NK-92 (cell line): Measurements from ENCODE around the gene GPR62.
"Not testable (repeated sequence)": the region's sequence is repeated elsewhere in the genome, so short reads cannot be mapped to it uniquely, and the experiment has no call there.

Experiments used
- DNase-seq: peaks from one replicate; lab custom pipeline; 2025; ENCODE audit not compliant: unreplicated experiment; lab: John Stamatoyannopoulos, UW

Gene GPR62

GRCh38 chr3:51955175-51955892, at the start of gene GPR62:
Gene GPR62, plus strand, starts transcription at chr3:51955381. Its CDS starts 272 bp downstream, at chr3:51955653.
- DNase-seq, result no peak

DNA sequence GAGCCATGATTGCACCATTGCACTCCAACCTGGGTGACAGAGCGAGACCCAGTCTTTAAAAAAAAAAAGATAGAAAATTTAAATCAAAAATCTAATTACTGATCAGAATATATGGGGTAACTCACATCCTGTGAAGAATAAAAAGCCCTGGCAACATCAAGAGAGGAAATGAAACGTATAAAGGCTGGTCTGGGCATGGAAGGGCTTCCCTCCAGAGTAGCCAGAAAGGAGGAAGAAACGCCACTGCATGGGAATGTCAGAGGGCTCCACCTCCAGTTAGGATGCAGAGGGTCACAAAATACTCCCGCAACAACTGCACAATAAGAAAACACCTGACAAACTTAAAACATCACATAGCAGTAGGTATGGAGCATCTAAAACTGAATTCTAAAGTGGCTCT, 47.2 kb upstream of the GPR62 start:
- no peak for DNase-seq

DNA sequence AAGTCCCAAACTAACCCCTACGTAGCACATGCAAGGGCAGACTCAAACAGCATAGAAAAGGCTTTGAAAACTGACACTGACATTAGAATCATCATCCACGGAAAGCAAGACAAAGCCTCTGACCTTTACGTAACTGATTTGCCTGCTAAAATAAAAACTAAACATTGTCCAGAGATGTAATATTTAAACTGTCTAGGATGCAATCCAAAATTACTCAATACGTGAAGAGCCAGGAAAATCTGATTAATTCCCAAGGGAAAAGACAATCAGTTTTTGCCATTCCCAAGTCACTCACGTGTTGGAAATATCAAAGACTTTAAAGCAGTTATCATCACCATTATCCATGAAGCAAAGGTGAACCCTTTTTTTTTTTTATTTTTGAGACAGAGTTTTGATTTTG, 38.8 kb upstream of the GPR62 start:
- DNase-seq, result no peak

GRCh38 chr3:51921081-51921578, 34.1 kb upstream of the GPR62 start:
- no peak for DNase-seq

DNA sequence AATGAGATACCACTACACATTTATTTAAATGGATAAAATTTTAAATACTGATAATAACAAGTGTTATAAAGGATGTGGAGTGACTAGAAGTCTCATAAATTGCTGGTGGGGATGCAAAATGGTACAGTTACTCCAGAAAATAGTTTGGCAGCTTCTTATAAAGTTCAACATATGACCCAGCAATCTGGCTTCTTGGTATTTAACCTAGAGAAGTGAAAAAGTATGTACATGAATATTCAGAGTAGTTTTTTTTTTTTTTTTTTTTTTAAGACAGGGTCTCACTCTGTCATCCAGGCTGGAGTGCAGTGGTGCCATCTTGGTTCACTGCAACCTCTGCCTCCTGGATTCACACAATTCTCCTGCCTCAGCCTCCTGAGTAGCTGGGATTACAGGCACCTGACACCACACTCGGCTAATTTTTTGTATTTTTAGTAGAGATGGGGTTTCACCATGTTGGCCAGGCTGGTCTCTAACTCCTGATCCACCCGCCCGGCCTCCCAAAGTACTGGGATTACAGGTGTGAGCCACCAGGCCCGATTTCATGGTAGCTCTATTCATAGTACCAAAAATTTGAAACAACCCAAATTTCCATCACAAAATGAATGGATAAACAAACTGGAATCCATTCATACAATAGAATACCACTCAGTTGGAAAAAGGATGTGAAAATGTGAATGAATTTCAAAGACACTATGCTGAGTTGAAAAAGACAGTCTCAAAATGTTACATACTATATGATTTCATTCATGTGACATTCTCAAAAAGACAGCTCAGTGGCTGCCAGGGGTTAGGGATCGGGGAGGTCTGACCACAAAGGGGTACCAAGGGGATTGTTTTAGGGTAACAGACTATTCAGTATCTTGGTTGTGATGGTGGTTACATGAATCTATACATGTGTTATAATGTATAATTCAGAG, 27.9 kb upstream of the GPR62 start:
- DNase-seq, result no peak

DNA sequence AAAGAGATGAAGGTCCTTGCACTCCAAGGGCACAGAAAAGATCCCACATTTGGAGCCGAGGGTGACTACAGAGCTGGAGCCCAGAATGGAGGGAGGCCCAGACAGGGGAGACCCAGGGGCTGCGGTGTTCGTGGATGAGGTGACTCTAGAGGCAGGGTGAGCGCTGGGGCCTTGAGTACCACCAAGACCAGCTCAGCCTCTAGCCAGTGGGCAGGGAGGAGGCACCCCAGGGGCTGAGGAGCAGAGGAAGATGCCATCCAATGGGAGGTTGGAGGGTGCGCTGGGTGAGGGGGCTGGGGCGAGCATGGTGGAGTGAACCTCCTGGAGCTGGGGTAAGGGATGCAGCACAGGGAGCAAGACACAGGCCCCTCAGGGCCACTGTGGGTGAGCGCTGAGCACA, 26.7 kb upstream of the GPR62 start:
- DNase-seq, result no peak

- not testable (repeated sequence) for DNase-seq
These were observed 26.2 kb upstream of the GPR62 start for GRCh38 chr3:51928981-51929380.

DNA sequence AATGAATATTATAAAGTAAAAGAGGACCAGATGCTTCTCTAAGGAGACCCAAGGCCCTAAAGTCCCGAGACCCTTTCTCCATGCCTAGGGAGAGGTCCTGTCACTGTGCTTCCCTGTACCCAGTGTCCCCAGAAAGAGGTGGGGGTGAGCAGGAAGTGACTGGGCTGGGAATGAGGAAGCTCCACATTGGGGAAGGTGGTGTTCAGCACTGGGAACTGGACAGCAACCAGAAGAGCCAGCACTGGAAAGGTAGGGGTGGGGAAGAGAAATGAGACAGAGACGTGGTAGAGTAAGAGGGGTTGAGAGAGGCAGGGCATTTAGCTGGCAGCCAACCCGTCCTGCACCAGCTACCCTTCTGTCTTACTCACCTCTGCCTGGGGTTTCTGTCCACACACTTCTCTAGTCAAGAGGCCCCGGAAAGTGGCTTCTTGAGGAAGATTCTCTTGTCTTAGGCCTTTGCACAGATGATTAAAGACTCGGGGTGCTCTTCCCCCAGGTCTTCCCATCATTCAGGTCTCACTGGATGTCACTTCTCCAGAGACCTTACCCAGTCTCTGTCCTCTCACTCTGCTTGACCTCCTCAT, 25.7 kb upstream of the GPR62 start:
- no peak for DNase-seq

DNA sequence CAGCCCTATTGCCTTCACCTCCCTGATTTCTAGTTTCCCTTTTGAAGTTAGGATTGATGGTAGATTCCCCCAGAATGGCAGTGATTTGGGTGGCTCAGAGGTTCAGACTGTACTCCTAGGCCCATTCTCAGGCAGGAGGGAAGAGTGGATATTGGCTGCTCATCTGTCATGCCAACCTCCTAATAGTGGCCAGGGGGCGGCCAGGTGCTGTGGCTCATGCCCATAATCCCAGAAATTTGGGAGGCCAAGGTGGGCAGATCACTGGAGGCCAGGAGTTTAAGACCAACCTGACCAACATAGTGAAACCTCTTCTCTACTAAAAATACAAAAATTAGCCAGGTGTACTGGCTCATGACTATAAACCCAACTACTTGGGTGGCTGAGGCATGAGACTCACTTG, 24.7 kb upstream of the GPR62 start:
- DNase-seq, result no peak

DNA sequence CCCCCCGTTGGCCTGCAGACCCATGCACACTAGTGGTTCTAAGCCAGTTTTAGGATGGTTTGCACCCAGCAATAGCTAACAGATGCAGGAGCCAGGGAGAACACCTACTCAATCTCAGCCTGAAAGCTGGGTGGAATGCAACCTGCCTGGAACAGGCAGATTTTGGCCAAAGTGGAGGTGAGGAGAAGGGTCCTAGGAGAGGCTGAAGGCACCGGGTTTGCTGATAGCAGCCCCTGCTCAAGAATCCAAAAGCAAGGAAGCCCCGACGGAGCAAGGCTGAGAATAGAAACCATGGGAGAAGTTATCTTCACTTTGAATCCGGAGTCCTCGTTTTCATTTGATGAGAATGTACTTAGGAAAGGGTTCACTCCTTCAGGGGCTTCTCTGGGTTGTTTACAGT, 23.4 kb upstream of the GPR62 start:
- no peak for DNase-seq

DNA sequence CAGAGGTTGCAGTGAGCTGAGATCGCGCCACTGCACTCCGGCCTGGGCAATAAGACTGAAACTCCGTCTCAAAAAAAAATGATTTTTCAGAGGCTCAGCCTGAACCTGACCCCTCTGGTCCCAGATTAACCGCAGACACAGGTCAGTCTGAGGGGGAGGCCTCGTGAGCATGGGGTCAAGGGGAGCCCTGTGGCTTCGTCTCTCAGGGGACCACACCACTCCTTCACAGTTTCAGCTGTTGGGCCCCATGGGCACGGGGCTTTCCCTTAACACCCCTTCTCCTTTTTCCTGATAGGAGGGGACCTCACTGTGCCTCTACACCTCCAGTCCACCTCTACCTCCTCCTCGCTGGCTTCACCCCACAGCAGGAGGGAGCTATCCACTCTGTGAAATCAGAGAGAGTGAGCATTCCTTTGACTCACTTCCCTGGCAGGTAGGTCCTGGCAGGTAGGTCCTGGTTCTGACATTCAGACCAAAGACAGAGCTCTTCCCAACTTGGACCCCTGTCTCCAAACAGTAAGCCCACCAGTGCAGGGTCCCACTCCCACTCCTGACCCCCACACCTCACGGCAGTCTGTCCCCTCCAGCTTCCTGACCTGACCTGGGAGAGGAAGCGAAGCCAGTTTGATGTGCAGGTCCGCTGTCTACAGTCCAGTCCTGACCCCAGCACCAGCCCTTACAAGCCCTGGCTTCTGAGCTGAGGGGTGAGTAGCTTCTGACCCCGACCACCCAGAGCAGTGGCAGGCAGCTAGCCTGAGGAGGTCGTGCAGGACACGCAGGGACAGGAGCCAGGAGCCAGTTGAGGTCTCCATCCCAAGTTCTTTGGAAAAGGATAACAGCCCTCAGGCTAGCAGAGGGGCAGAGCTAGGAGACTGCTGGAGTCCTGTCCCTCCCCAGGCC, 22.5 kb upstream of the GPR62 start:
- DNase-seq, result no peak

DNA sequence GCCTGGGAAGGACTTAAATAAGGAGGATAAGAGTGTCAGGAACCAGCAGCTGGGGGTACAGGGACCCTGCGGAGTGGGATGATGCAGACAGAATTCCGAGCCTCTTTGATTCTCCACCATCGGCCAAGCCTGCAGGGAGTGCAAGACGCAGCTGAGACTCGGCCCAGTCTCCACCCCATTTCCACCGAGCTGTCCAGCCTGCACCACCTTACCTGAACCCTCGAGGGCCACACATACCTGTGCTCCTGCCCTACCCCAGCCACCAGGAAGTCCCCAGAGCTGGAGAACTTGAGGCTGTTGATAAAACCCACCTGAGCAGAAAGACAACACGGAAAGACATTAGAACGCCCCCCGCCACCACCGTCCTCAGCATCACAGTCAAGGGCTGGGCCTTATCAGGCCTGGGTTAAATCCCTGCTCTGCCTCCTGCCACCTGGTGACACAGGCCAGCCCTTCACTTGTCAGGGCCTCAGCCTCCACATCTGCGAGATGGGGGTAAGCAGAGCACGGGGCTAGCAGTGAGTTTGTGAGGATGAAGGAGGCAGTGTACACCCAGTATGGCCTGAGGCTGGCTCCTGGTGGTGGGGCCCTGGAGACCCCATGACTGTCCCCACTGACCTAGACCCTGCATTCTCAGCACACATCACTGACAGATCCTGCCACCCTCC, 21.6 kb upstream of the GPR62 start:
- DNase-seq, result no peak

- DNase-seq, result no peak
These were observed 20.9 kb upstream of the GPR62 start for GRCh38 chr3:51934139-51934850.

DNA sequence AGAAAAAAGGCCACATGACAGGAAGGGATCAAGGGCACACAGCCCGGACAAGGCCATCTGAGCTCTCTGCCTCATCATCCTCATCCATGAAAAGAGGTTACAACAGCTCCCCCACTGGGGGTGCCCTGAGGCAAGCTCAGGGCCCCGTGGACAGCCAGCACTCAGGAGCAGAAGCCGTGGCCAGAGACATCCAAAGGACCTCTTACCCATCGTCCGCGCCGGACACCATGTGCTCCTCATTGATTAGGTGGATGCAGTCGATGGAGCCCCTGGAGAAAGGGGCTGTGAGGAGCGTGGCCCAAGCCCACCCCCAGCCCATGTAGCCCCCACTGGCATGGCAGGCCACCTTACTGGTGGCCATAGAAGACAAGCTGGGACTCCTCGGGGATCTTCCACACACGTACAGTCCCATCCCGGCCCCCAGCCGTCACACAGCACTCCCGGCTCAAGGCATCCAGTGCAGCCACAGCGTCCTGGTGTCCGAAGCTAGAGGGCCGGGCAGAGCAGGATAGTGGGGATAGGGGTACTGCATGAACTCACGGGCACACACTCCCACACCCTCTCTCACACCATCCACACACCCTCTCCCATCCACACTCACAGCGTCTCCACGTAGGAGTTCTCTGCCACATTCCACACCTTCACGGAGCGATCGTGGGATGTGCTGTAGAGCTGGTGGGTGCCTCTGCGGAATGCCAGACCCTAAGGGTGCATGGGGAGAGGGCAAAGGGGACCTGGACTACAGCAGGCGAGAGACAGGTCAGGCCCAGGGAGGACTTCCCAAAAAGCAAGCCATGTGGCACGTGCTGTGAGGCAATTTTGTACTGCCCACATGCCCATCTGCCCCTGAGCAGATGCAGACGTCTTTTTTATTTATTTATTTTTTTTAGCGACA, 19.9 kb upstream of the GPR62 start:
- DNase-seq, result no peak

DNA sequence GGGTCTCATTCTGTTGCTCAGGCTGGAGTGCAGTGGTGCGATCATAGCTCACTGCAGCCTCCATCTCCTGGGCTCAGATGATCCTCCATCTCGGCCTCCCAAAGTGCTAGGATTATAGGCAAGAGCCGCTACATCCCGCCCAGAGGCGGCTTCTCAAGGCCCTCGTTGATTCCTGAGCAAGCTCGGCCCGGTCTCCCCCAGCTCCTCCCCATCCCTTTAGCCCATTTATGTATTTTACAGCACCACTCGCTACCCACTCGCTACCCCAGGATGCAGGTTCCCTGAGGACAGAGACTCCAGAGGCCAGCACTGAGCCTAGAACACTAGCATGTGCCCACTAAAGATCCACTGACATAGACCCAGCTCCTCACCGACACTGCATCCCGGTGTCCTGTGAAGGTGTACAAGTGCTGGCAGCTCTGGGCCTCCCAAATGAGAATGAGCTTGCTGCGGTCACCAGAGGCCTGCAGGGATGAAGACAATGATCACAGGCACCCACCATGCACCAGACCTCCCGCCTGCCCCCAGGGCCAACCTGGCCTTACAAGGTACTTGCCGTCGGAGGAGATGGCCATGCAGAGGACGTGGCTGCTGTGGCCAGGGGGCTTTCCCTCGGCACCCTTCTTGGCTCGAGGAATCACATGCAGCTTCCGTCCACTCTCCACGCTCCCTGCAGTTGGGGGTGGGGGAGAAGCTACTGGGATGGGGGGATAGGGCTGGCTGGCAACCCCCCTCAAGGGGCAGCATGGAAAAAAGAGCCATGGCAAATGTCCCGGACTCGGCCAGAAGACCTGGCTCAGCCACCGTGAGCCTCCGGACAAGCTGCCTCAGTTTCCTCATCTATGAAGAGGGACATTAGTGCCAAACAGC, 19.1 kb upstream of the GPR62 start:
- no peak for DNase-seq

DNA sequence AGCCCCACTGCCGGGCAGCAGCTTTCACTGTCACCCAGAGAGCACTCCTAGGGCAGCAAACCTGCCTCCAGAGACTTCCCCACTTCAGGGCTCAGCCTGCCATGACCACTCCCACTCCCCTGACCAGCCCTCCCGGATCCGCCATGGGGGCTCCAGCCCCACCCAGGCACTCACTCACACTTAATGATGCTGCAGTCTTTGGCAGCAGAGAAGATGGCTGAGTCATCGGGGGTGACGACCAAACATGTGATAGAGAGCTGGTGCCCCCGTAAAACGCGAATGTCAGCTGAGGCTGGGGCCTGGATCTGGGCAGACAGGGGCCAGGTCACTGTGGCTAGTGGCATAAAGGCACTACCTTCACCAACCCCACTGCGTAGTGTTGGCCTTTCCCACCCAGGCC, 18.2 kb upstream of the GPR62 start:
- no peak for DNase-seq

- no peak for DNase-seq
These were observed 17.4 kb upstream of the GPR62 start for GRCh38 chr3:51937611-51938450.
